NB4 (cell line): ENCODE results near the gene TMC7.

Experiments
- CTCF ChIP-seq: IDR thresholded peaks from one replicate; pipeline ENCODE4 v1.5.1; 2012; ENCODE audit warnings: low read depth, low read length
- MYC ChIP-seq: IDR thresholded peaks from 2 replicates; pipeline ENCODE4 v1.6.1; 2011; ENCODE audit warnings: low read depth, low read length
- POLR2A ChIP-seq: IDR thresholded peaks from 2 replicates; pipeline ENCODE4 v1.6.1; 2011; ENCODE audit warnings: mild to moderate bottlenecking; ENCODE audit not compliant: insufficient read length; ENCODE audit errors: extremely low read depth
- TF ChIP-seq, protein P1 (sequence below): IDR thresholded peaks from 2 replicates; pipeline ENCODE4 v1.6.1; 2011; ENCODE audit warnings: low read depth, low read length

- TF ChIP-seq CTCF (no peak), POLR2A (no peak), MYC (no peak)
- TF ChIP-seq, protein P1, sequence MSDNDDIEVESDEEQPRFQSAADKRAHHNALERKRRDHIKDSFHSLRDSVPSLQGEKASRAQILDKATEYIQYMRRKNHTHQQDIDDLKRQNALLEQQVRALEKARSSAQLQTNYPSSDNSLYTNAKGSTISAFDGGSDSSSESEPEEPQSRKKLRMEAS = no peak
These were observed 79.0 kb downstream of the TMC7 start for GRCh38 chr16:19062706-19063105.
